SK-N-MC (cell line): ENCODE results near the gene PRTG.

Experiments used
- EZH2 ChIP-seq: fragments of 200-600 bp; sonication (generic); IDR thresholded peaks from one replicate; pipeline ENCODE4 v1.6.1; 2017; ENCODE audit warnings: antibody characterized with exemption
- POLR2AphosphoS5 ChIP-seq: IDR thresholded peaks from 2 replicates; pipeline ENCODE4 v1.6.1; 2012; ENCODE audit warnings: mild to moderate bottlenecking, low read depth, low read length, borderline replicate concordance

DNA sequence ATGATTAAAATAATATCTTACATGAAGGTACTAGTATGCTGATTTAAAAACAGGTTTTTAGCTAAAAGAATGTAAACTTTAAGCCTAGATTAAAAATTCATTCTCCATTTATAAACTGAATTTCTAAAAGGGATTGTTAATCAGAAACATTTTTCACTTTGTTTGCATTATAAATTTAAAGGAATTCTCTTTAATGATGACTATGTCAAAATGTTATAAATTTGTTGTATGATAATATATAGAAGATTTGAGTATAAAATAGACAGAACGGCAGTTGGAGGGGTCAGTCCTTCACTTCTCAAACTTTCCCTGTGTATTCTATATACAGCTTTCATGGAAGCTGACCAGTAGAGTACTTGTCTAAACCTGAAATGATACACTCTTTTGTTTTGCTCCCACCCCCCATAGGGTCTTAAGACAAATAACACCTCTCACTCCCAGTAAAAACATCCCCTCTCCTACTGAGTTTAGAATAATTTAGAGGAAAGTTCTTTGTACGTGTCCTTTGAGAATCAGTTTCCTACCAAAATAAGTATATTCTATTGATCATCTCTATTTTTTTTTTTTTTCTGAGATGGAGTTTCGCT lies 90.0 kb downstream of the PRTG start:
- TF ChIP-seq EZH2 (no peak), POLR2AphosphoS5 (no peak)
